Ovary (tissue), 9 donors: ENCODE data around the gene NPC2. TPM values are rescaled to one million over a fixed set of nuclear protein-coding genes. Genes with fewer than 3 reads are reported as not detected.
"Not testable (repeated sequence)": the region's sequence is repeated elsewhere in the genome, so short reads cannot be mapped to it uniquely, and the experiment has no call there.

Experiments used
- DNase-seq, 5 donors: peaks; one replicate each; pipeline ENCODE4 v3.0.0-alpha.2; 2019 to 2020
- H3K27ac ChIP-seq, 2 donors: fragments of 200-600 bp; one replicate each; pipeline versions ENCODE4 v1.5.1 to v1.8.0; 2019 to 2022
- H3K27me3 ChIP-seq: fragments of 200-600 bp; one replicate; pipeline ENCODE4 v1.8.0; 2022
- H3K36me3 ChIP-seq: fragments of 200-600 bp; sonication (generic); one replicate; pipeline ENCODE4 v1.5.1; 2019
- H3K4me1 ChIP-seq: one replicate; pipeline ENCODE4 v1.8.1; 2013; ENCODE audit warnings: mild to moderate bottlenecking, moderate library complexity; ENCODE audit not compliant: insufficient read depth
- H3K4me3 ChIP-seq: fragments of 200-600 bp; sonication (generic); one replicate; pipeline ENCODE4 v1.5.1; 2017
- H3K9me3 ChIP-seq, 2 donors: fragments of 200-600 bp in 1 of 2; sonication (generic) in 1 of 2; one replicate each; pipeline versions ENCODE4 v1.5.1 to v1.8.1; 2013 to 2019; ENCODE audit warnings: mild to moderate bottlenecking in 1 of 2, moderate library complexity in 1 of 2
- EP300 ChIP-seq: sonication (generic); formaldehyde crosslinking; IDR thresholded peaks from one replicate; pipeline ENCODE4 v1.6.1; 2017; ENCODE audit warnings: antibody characterized with exemption
- POLR2A ChIP-seq: fragments of 450-650 bp; IDR thresholded peaks from one replicate; pipeline ENCODE4 v1.6.1; 2017; ENCODE audit warnings: antibody characterized with exemption, mild to moderate bottlenecking, moderate library complexity
- WGBS, 3 donors: extraction: QIAGEN DNeasy Blood & Tissue Kit in 1 of 3; methylation state at CpG; one replicate each; pipeline versions ENCODE4 v1.1.5 to v1.1.7; 2013 to 2017; 5-methylcytosine and 5-hydroxymethylcytosine counted together
- intact Hi-C, 4 donors: fragments of 100-400 bp; cut with DNase I; formaldehyde crosslinking; loops; one replicate each; pipeline versions ENCODE4 v1.11.0 to v1.15.1; 2022 to 2023
- polyA plus RNA-seq, 2 donors: library from polyadenylated mRNA; stranded (reverse); fragments of 200-250 nt in 1 of 2; fragments of 350-450 nt in 1 of 2; fragmentation: Illumina TruSeq in 1 of 2; extraction: RNeasy Lipid Tissue Mini Kit (QIAGEN cat#74804) in 1 of 2; gene quantifications; one replicate each; pipeline ENCODE4 v1.2.3, GENCODE V29; 2013 to 2014
- total RNA-seq, 7 donors: library from RNA; depleted of rRNA in 2 of 7; stranded (reverse); fragments of >200 nt in 2 of 7; fragmentation: NEBNext Ultra II Directional in 3 of 7; extraction: Animal tissue kit (Norgen Biotek cat#: 25700) in 3 of 7; gene quantifications; one replicate each; pipeline versions ENCODE4 v1.1.0 to v1.2.4, GENCODE V29; 2016 to 2023
- TF ChIP-seq, protein P1 (sequence below), 3 donors: fragments of 450-650 bp in 2 of 3; fragments of 200-600 bp in 1 of 3; IDR thresholded peaks; one replicate each; pipeline versions ENCODE4 v1.5.1 to v1.8.0; 2016 to 2022; ENCODE audit warnings: antibody characterized with exemption in 3 of 3, mild to moderate bottlenecking in 1 of 3
- donor health status: DM: no; HTN: no; CAD: no; lungs with moderate emphysema.
- donor health status: DM: no; HTN: no; CAD: no.
- donor health status: Bipolar disorder and iron deficiency.
- donor health status: DM: yes; HTN: yes; CAD: no.
- donor health status: DM: no; HTN: no; CAD: no.
- donor health status: DM: yes; HTN: yes; CAD: no.

The NPC2 gene
- total and polyA plus RNA-seq, 9 donors = 175 to 506 (median 243) TPM

DNA sequence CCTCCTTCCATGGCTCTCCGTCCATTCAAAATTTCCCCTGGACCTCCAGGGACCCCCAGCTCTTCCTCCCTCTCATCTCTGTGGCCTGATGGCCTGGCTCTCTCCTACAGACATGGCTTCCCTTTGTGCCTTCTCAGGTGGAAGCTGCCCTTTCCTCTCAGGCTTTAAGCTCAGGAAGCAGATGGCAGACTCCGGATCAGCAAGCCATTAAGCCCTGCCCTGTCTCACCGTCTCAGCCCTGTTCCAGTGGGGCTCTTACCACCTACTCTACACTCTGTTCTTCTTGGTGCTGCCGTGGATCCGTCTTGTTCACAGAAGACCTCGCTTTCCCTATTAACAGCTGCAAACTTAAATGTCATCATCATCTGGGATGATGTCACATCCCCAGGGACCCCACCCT lies 33.1 kb downstream of the NPC2 start:
- no peak for DNase-seq
- H3K27me3 ChIP-seq = no peaks in the 10 kb centered on the region
- H3K4me3 ChIP-seq = no peak overlapping the region
- TF ChIP-seq, protein P1, sequence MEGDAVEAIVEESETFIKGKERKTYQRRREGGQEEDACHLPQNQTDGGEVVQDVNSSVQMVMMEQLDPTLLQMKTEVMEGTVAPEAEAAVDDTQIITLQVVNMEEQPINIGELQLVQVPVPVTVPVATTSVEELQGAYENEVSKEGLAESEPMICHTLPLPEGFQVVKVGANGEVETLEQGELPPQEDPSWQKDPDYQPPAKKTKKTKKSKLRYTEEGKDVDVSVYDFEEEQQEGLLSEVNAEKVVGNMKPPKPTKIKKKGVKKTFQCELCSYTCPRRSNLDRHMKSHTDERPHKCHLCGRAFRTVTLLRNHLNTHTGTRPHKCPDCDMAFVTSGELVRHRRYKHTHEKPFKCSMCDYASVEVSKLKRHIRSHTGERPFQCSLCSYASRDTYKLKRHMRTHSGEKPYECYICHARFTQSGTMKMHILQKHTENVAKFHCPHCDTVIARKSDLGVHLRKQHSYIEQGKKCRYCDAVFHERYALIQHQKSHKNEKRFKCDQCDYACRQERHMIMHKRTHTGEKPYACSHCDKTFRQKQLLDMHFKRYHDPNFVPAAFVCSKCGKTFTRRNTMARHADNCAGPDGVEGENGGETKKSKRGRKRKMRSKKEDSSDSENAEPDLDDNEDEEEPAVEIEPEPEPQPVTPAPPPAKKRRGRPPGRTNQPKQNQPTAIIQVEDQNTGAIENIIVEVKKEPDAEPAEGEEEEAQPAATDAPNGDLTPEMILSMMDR (IDR thresholded peaks at IDR 0.05) = no peak
- TF ChIP-seq EP300 (no peak), POLR2A (no peak)
- no peaks in the 10 kb centered on the region for H3K36me3 ChIP-seq
- H3K4me1 ChIP-seq = no peaks in the 10 kb centered on the region
- intact Hi-C loops = no loop called here
- 85 to 91% (median 90%) methylated on average over 6 of the region's 6 CpGs for WGBS, 3 donors
- H3K9me3 ChIP-seq = no peaks in the 10 kb centered on the region
- no peak overlapping the region for H3K27ac ChIP-seq

DNA sequence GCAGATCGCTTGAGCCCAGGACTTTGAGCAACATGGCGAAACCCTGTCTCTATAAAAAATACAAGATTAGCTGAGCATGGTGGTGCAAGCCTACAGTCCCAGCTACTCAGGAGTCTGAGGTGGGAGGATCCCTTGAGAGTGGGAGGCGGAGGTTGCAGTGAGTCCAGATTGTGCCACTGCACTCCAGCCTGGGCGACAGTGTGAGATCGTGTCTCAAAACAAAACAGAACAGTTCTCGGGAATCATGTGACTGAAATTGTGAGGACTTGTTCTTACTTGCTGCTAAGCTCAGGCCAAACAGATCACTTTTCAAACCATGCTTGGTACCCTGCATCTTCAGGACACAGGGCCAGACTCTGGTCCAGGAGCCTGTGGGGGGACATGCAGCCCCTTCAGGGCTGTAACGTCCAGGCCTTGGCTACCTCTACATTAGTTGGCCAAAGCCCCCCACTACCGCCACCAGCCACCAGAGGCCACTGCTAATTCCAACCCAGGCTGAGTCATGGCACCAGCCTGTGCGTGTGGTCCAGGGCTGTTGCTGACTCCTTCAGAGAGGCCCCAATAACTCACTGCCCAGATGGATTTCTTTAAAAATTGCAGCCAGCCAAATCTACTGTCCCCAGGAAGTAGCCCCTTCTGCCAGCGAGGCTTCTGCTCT lies 33.7 kb downstream of the NPC2 start:
- no peaks in the 10 kb centered on the region for H3K4me1 ChIP-seq
- H3K36me3 ChIP-seq = no peaks in the 10 kb centered on the region
- H3K4me3 ChIP-seq = no peak overlapping the region
- TF ChIP-seq, protein P1 (IDR thresholded peaks at IDR 0.05) = no peak
- no peak for TF ChIP-seq POLR2A
- TF ChIP-seq EP300 = no peak
- WGBS, 3 donors = 68 to 75% (median 71%) methylated on average over 10 of the region's 10 CpGs
- no peaks in the 10 kb centered on the region for H3K9me3 ChIP-seq
- no peak for DNase-seq
- no peak overlapping the region for H3K27ac ChIP-seq
- intact Hi-C loops = no loop called here
- no peaks in the 10 kb centered on the region for H3K27me3 ChIP-seq

DNA sequence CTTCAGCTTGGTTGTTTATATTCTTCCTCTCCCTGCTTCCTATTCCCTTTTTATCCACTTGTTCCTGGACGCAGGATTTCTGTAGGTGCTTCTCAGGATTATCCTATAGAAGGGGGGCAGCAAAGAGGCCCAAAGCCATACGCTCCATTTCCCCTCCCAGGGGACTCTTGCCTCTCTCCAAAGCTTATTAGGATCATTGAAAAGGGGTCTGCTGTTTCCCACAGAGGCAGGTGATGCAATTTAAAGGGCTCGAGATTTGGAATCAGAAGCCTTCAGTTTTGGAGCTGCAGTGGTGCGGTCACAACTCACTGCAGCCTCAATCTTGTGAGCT lies 35.6 kb downstream of the NPC2 start:
- WGBS, 3 donors = 74 to 77% (median 74%) methylated on average over 4 of the region's 4 CpGs

DNA sequence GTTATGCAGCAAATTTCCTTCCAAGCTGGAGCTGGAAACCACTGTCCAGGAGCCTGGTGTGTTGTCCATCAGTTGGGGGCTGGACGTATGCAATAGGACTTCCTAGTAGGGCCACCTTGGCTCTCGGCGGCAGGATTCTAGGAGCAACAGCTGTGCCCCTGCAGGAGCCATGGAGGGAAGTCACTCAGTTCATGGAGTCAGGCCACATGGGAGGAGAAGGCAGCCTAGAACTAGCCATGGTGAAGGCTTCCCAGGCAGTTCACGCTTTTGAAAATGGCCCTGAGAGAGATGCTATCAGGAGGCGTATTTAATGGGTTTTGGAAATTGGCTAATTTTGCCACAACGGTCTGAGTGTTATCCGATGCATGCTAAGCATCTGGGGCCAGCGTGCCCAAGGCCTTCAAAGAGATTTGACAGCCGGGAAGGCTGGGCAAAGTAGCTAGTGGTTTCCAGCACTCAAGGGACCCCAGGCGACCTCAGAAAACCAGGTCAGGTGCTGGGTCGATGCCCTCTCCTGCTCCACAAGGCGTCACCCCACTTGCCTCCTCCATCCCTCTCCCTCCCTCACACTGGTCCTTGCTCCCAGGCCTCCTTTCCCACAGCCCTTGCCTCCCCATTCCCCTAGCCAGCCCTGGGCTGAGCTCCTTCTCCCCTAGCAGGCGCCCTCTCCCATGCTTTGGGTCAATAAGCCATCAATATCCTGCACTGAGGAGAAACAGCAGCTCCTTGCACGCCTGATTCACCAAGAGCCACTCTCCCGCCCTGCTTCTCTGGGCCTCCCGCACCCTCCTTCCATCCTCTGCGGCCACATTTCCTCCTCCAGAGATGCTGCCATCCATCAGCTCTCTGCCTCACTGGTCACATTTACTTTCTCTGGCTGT lies 36.2 kb downstream of the NPC2 start:
- H3K4me1 ChIP-seq = no peaks in the 10 kb centered on the region
- no peaks in the 10 kb centered on the region for H3K9me3 ChIP-seq
- no peak overlapping the region for H3K4me3 ChIP-seq
- no peaks in the 10 kb centered on the region for H3K27me3 ChIP-seq
- 66 to 78% (median 72%) methylated on average over 17 of the region's 17 CpGs for WGBS, 3 donors
- no peak for DNase-seq
- H3K36me3 ChIP-seq = no peaks in the 10 kb centered on the region
- no peak overlapping the region for H3K27ac ChIP-seq
- intact Hi-C loops = no loop called here
- no peak for TF ChIP-seq EP300
- no peak for TF ChIP-seq POLR2A
- TF ChIP-seq, protein P1 (IDR thresholded peaks at IDR 0.05) = no peak

More for the DNA sequence above, 35.6 kb downstream of the NPC2 start:
- Histone ChIP-seq H3K27ac (no peak overlapping the region), H3K36me3 (no peaks in the 10 kb centered on the region), H3K9me3 (no peaks in the 10 kb centered on the region), H3K27me3 (no peaks in the 10 kb centered on the region), H3K4me3 (no peak overlapping the region), H3K4me1 (no peaks in the 10 kb centered on the region)
- intact Hi-C loops = no loop called here
- DNase-seq = no peak
- TF ChIP-seq, protein P1 (IDR thresholded peaks at IDR 0.05) = no peak
- TF ChIP-seq EP300 (no peak), POLR2A (no peak)

DNA sequence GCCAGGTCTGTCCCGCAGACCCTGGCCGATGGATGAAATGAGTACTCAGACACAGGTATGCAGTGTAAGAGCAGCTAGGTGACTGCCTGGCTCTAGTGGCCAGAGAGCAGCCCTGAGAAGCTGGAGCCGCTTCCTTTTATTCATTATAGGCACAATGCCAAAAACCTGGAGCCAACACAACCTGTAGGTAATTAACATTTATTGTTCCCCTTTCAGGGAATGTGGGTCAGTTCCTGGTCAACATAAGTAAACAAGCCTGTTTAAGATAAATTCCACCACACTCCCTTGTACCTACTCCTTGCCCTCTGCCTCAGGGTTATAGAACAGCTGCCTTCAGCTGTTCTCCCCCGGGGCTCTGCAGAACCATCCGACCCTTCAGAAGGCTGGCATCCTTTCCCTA lies 38.7 kb downstream of the NPC2 start:
- H3K36me3 ChIP-seq, H3K27me3 ChIP-seq, DNase-seq, H3K27ac ChIP-seq, intact Hi-C loops, H3K4me3 ChIP-seq, H3K9me3 ChIP-seq, H3K4me1 ChIP-seq: not testable (repeated sequence)
- WGBS, 3 donors = 46 to 60% (median 54%) methylated on average over 5 of the region's 5 CpGs
